Right lobe of liver (tissue), 6 donors: ENCODE measurements around the gene VGLL4. TPM values are rescaled to one million over a fixed set of nuclear protein-coding genes. Genes with fewer than 3 reads are reported as not detected.
"Not testable (repeated sequence)": the region's sequence is repeated elsewhere in the genome, so short reads cannot be mapped to it uniquely, and the experiment has no call there.

Experiments
- ATAC-seq, 4 donors: fragments of 200-7000 bp; cut with Tn5 transposase; one replicate each; pipeline ENCODE4 v1.9.1; 2020; ENCODE audit warnings: mild to moderate bottlenecking in 4 of 4, moderate library complexity in 4 of 4
- DNase-seq, 3 donors: peaks; one replicate each; pipeline ENCODE4 v3.0.0-alpha.2; 2020
- H3K27ac ChIP-seq, 3 donors: fragments of 200-600 bp; one replicate each; pipeline ENCODE4 v1.8.0; 2022
- H3K27me3 ChIP-seq, 2 donors: fragments of 200-600 bp; one replicate each; pipeline ENCODE4 v1.8.0; 2022
- H3K36me3 ChIP-seq, 4 donors: fragments of 200-600 bp; sonication (generic) in 1 of 4; one replicate each; pipeline versions ENCODE4 v1.5.1 to v1.8.0; 2017 to 2022; ENCODE audit warnings: control low read depth in 1 of 4
- H3K4me1 ChIP-seq, 4 donors: fragments of 200-600 bp; sonication (generic) in 1 of 4; one replicate each; pipeline versions ENCODE4 v1.5.1 to v1.8.0; 2017 to 2022; ENCODE audit warnings: control low read depth in 1 of 4
- H3K4me3 ChIP-seq, 3 donors: fragments of 200-600 bp; one replicate each; pipeline ENCODE4 v1.8.0; 2022
- H3K9me3 ChIP-seq, 4 donors: fragments of 200-600 bp; sonication (generic) in 1 of 4; one replicate each; pipeline versions ENCODE4 v1.5.1 to v1.8.0; 2017 to 2022; ENCODE audit warnings: control low read depth in 1 of 4
- CTCF ChIP-seq, 4 donors: fragments of 200-600 bp in 3 of 4; fragments of 450-650 bp in 1 of 4; IDR thresholded peaks; one replicate each; pipeline versions ENCODE4 v1.5.1 to v1.8.0; 2016 to 2022; ENCODE audit warnings: antibody characterized with exemption in 4 of 4, mild to moderate bottlenecking in 2 of 4
- POLR2A ChIP-seq: fragments of 450-650 bp; IDR thresholded peaks from one replicate; pipeline ENCODE4 v1.6.1; 2017; ENCODE audit warnings: antibody characterized with exemption, mild to moderate bottlenecking
- WGBS: methylation state at CpG from one replicate; pipeline ENCODE4 v1.1.6; 2018; ENCODE audit warnings: low coverage, low lambda C conversion rate; ENCODE audit not compliant: insufficient coverage; ENCODE audit errors: missing lambda C conversion rate; 5-methylcytosine and 5-hydroxymethylcytosine counted together
- intact Hi-C, 2 donors: fragments of 100-400 bp; cut with DNase I; formaldehyde crosslinking; loops; one replicate each; pipeline versions ENCODE4 v1.11.2 to v1.14.1; 2022
- total RNA-seq, 6 experiments: library from RNA; depleted of rRNA in 2 of 6; stranded (reverse); fragments of >200 nt in 2 of 6; fragmentation: NEBNext Ultra II Directional in 3 of 6; extraction: Animal tissue kit (Norgen Biotek cat#: 25700) in 3 of 6; gene quantifications; one replicate each; pipeline versions ENCODE4 v1.1.0 to v1.2.4, GENCODE V29; 2016 to 2023
- donor health status: DM: no; HTN: yes; CAD: no.
- donor health status: DM: no; HTN: no; CAD: no.
- donor health status: DM: no; HTN: no; CAD: no.
- donor health status: DM: no; HTN: yes; CAD: no.
- donor health status: DM: no; HTN: yes; CAD: no.

VGLL4 gene
- total RNA-seq, 6 experiments from 2014 or later = 10.4 to 22.4 (median 15.2) TPM

GRCh38 chr3:11601446-11602238 is 42.1 kb downstream of the VGLL4 start:
- TF ChIP-seq POLR2A = no peak
- TF ChIP-seq CTCF (IDR thresholded peaks at IDR 0.05) = no peak
- H3K9me3 ChIP-seq = no peaks in the 10 kb centered on the region
- peak overlapping the region in 1 of 3 donors; percentile 40 for H3K27ac ChIP-seq
- no peak for DNase-seq
- no peak for ATAC-seq
- H3K4me3 ChIP-seq = no peak overlapping the region
- WGBS = 78% methylated on average over 16 of the region's 21 CpGs
- peaks cover 0 to 2% (median 0%) of the 10 kb centered on the region in 4 donors for H3K4me1 ChIP-seq
- intact Hi-C loops = no loop called here
- H3K36me3 ChIP-seq = peaks cover 0 to 16% (median 0%) of the 10 kb centered on the region in 4 donors
- H3K27me3 ChIP-seq = no peaks in the 10 kb centered on the region

GRCh38 chr3:11600501-11601282 is 43.0 kb downstream of the VGLL4 start:
- 74% methylated on average over 15 of the region's 18 CpGs for WGBS
- ATAC-seq (peak; percentile 71 to 90 (median 82)), DNase-seq (no peak)
- Histone ChIP-seq H3K27ac (peak overlapping the region in 2 of 3 donors; percentile 33 to 40), H3K36me3 (peaks cover 0 to 16% (median 0%) of the 10 kb centered on the region in 4 donors), H3K4me1 (peaks cover 0 to 2% (median 0%) of the 10 kb centered on the region in 4 donors), H3K4me3 (no peak overlapping the region), H3K9me3 (no peaks in the 10 kb centered on the region), H3K27me3 (no peaks in the 10 kb centered on the region)
- intact Hi-C loops = no loop called here
- TF ChIP-seq POLR2A (no peak), CTCF (IDR thresholded peaks at IDR 0.05) (no peak)

GRCh38 chr3:11596387-11596786 is 47.3 kb downstream of the VGLL4 start:
- no peaks in the 10 kb centered on the region for H3K27me3 ChIP-seq
- H3K9me3 ChIP-seq = no peaks in the 10 kb centered on the region
- TF ChIP-seq POLR2A (no peak), CTCF (IDR thresholded peaks at IDR 0.05) (no peak)
- no peak overlapping the region for H3K4me3 ChIP-seq
- intact Hi-C loops = no loop called here
- DNase-seq (no peak), ATAC-seq (peak in 1 of 4 donors; percentile 9)
- WGBS = 54% methylated on average over 7 of the region's 7 CpGs
- H3K4me1 ChIP-seq = peaks cover 0 to 8% (median 0%) of the 10 kb centered on the region in 4 donors
- no peak overlapping the region for H3K27ac ChIP-seq
- peaks cover 0 to 15% (median 0%) of the 10 kb centered on the region in 4 donors for H3K36me3 ChIP-seq

GRCh38 chr3:11595024-11595423 is 48.7 kb downstream of the VGLL4 start:
- H3K27ac ChIP-seq, DNase-seq, H3K36me3 ChIP-seq, H3K9me3 ChIP-seq, H3K4me1 ChIP-seq, ATAC-seq, H3K27me3 ChIP-seq, intact Hi-C loops, H3K4me3 ChIP-seq: not testable (repeated sequence)
- WGBS = 100% methylated on average over 1 of the region's 5 CpGs
